ENCODE measurements around the gene PCK2.

Gene PCK2

GRCh38 chr14:24141097-24141880 lies 47.2 kb downstream of the PCK2 start, which contains the start of gene EMC9 (continued):
- TF ChIP-seq ZNF548 (tag by site-specific recombination; IDR thresholded peaks at IDR 0.05): no peak
- TF ChIP-seq ZNF132 (tag by site-specific recombination; IDR thresholded peaks at IDR 0.05; ENCODE audit: borderline replicate concordance): no peak
- TF ChIP-seq CTCF (tag by site-specific recombination; IDR thresholded peaks at IDR 0.05): peak; percentile 78
- no peak for TF ChIP-seq ZNF596 (tag by site-specific recombination; IDR thresholded peaks at IDR 0.05)
- TF ChIP-seq ZNF280D (tag by site-specific recombination; IDR thresholded peaks at IDR 0.05): no peak
- no peak for TF ChIP-seq MYNN (tag by site-specific recombination; IDR thresholded peaks at IDR 0.05; ENCODE audit: borderline replicate concordance)
- TF ChIP-seq ZNF302 (tag by site-specific recombination; IDR thresholded peaks at IDR 0.05; ENCODE audit: low read depth): no peak
- TF ChIP-seq AEBP2 (tag by site-specific recombination; IDR thresholded peaks at IDR 0.05; ENCODE audit: borderline replicate concordance): no peak
- 0 out of 2 replicates have a peak, but pooled peaks have one; percentile 13 for TF ChIP-seq BCL11A (tag by site-specific recombination; IDR thresholded peaks at IDR 0.05; ENCODE audit: low read depth)
- no peak for TF ChIP-seq ZNF223 (tag by site-specific recombination; IDR thresholded peaks at IDR 0.05)
- peak; percentile 40; the same call in 1 of the 2 replicates for TF ChIP-seq ZNF146 (tag by site-specific recombination; IDR thresholded peaks at IDR 0.05)
- TF ChIP-seq ZNF155 (tag by site-specific recombination; IDR thresholded peaks at IDR 0.05): no peak
- no peak for TF ChIP-seq ZNF202 (tag by site-specific recombination; IDR thresholded peaks at IDR 0.05; ENCODE audit: borderline replicate concordance)
- TF ChIP-seq KLF1 (tag by site-specific recombination; IDR thresholded peaks at IDR 0.05): no peak; the same call in 1 of the 2 replicates
- no peak for TF ChIP-seq TCF7L2 (IDR thresholded peaks at IDR 0.05; ENCODE audit: borderline replicate concordance, low read depth, low read length)
- peak; percentile 31; the same call in 1 of the 2 replicates for TF ChIP-seq ZBTB11 (tag by site-specific recombination; conservative IDR thresholded peaks at IDR 0.05; ENCODE audit: low read depth)
- TF ChIP-seq ZNF629 (tag by site-specific recombination; IDR thresholded peaks at IDR 0.05): peak; percentile 18; the same call in 1 of the 2 replicates
- TF ChIP-seq ZNF404 (tag by site-specific recombination; IDR thresholded peaks at IDR 0.05): no peak
- peak; percentile 92; the same call in 1 of the 2 replicates for TF ChIP-seq ZNF391 (tag by site-specific recombination; IDR thresholded peaks at IDR 0.05; ENCODE audit: borderline replicate concordance, low read depth)
- TF ChIP-seq ZNF768 (tag by site-specific recombination; IDR thresholded peaks at IDR 0.05): no peak; the same call in 1 of the 2 replicates
- TF ChIP-seq ZNF837 (tag by site-specific recombination; IDR thresholded peaks at IDR 0.05): no peak
- TF ChIP-seq GLIS1 (tag by site-specific recombination; IDR thresholded peaks at IDR 0.05): peak; percentile 80
- TF ChIP-seq ZNF354C (tag by site-specific recombination; IDR thresholded peaks at IDR 0.05; ENCODE audit: borderline replicate concordance, low read depth): no peak
- no peak for TF ChIP-seq ZNF26 (tag by site-specific recombination; IDR thresholded peaks at IDR 0.05)
- peak; percentile 65; the same call in 1 of the 2 replicates for TF ChIP-seq YY1 (tag by site-specific recombination; IDR thresholded peaks at IDR 0.05)
- TF ChIP-seq BCL11B (tag by site-specific recombination; IDR thresholded peaks at IDR 0.05; ENCODE audit: low read depth): peak; percentile 73; the same call in 1 of the 2 replicates

All from HEK293 (cell line).